Jurkat, Clone E6-1 (cell line): ENCODE results near the gene PAPSS2.

Source experiments
- DNase-seq: peaks from one replicate; pipeline ENCODE4 v3.0.0-alpha.2; 2011; ENCODE audit warnings: low read depth, low spot score
- H3K4me3 ChIP-seq: 2 replicates; pipeline ENCODE4 v1.5.1; 2011; ENCODE audit warnings: mild to moderate bottlenecking, low read length, control low read depth, moderate library complexity

PAPSS2 gene

DNA sequence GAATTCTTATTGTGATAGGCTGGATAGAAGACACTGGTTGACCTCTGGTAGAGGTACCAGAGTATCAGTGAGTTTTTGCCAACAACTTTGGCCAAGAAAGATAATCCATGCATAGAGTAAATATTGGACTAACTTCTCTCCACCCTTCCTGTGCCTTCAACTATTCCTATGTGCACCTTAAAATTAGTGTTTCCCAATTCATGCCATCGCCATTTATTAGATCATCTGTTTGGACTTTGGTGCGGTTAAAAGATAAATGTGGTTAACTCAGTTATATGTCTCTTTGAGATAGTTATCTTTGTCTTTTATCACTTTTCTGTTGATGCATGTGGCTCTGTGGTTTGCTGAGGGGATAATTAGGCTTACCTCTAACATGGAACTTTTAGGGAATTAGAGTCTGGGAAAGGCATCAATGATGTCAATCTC lies 4.6 kb downstream of the PAPSS2 start:
- no peak for DNase-seq
- H3K4me3 ChIP-seq = no peak overlapping the region

DNA sequence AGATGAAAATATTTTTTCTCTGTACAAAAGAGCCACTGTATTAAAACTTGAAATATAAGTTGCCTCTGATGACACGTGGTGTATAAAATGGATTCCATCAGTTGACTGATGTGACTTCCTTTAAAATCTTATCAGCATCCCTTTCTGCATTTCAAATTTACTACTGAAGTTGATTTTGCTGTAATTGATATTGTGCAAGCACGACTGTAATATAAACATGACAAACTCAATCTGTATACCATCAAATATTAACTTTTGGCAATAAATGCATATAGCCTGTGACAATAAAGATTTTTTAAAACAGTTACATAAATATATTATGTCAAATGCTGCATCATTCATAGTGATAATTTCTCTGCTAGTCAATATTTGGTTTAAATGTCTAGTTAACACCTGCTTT lies 7.8 kb downstream of the PAPSS2 start:
- no peak overlapping the region for H3K4me3 ChIP-seq
- no peak for DNase-seq

DNA sequence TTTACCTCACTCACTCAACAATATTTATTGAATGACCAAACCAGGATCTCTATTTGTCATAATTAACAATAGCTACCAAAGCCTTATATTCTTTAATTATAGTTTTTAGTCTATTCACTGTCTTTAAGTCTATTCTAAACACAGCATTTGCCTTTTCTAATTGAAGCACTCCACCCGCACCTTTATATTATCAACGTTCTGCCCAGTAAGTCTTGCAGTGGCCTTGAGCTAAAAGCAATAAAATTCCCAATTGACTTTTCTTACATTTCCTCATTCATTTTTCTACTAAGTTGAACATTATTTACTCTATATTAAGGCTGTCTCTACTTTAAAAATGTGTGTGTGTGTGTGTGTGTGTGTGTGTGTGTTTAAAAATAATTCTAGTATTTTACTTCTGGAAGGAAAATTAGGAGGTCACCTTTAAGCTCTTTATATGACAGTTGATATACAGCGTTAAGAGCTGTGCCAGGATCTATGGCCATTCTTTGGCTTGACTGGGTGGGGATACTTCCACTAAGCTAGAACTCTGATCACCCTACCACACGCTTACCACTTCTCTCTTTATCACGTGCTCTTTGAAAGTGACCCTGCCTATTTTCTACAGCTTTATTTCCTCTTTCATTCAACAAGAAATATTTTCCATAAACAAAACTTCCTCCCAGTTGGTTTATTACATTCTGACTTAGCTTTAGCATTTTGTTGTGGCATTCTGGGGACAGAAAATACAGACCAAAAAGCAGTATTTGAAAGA lies 8.8 kb downstream of the PAPSS2 start:
- DNase-seq = no peak
- H3K4me3 ChIP-seq = no peak overlapping the region

DNA sequence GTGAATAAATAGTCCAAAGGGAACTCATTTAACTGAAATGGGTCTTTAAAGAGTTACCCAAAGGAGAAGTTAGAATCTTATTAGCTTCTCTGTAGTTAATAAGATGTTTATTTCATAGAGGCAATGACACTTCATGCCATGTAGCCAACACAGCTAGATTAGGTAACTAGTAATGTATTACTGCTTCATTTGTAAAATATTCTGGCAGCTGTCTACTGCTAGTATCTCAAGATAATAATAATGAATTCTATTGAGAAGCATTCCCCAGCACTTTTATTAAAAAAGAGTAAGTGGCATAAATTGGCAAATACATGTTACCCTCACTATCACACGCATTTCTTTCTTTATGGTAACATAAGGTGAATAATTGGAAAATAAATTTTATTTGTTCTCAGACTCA lies 10.1 kb downstream of the PAPSS2 start:
- no peak overlapping the region for H3K4me3 ChIP-seq
- DNase-seq = no peak

DNA sequence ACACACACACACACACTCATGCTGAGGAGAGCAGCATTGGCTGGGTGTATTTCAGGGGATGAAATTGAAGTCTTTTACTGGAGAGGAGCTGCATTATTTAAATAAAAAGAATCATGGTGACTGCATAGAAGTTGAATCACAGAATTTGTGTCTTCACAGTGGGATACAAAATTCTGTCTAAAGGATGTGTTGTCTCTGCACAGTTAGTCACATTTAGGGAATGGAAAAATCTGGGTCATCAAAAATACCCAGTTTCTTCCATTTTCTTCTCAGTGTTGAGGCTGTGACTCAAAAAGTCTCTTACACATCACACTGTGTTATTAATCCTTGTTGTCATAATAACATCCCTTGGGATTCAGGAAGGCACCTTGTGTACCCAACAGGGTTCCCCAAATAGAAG lies 10.9 kb downstream of the PAPSS2 start:
- no peak overlapping the region for H3K4me3 ChIP-seq
- DNase-seq = no peak

DNA sequence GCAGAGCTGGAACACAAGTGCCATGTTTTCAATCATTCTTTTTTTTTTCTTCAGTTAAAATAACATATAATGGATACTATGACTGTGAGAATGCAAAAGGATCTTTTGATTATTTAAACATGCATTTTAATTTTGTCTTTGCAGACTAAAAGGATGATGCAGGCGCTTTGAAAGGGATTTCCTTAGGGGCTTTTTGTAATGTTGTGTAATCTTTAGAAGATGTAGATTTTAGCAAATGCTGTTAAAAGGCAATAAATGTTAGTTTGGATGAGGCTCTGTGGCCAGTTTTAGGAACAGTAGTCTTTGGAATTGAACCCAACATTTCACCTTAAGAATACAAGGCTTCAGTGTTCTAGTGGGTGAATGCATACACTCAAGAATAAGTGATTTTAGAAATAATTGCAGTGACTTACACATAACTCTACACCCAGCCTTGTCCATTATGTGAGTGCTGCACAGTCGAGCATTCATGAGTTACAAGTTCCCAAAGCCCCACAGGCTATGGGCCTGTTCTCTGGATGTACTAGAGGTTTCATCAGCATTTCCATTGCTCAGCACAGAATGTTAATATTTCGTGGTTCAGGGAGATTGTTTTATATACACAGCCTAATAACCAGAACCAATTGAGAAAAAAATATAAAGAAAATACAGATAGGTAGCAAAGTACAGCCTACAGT lies 11.6 kb downstream of the PAPSS2 start:
- H3K4me3 ChIP-seq = no peak overlapping the region
- DNase-seq = no peak

DNA sequence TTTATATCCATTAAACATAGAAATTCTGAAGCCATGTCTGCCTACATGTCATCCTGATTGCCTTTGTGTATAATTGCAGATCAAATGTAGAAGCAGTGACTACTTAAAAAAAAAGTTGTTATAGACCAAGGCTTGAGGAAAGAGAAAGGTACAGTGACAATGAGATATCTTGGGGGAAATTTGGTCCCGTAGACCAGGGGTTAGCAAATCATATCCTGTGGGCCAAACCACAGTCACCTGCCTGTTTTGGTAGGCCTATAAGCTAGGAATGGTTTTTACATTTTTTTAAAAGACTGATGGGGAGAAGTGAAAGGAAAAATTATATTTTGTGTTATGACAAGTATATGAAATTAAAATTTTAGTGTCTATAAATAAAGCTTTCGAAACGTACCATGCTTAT lies 12.9 kb downstream of the PAPSS2 start:
- DNase-seq = peak; percentile 25
- H3K4me3 ChIP-seq = no peak overlapping the region

DNA sequence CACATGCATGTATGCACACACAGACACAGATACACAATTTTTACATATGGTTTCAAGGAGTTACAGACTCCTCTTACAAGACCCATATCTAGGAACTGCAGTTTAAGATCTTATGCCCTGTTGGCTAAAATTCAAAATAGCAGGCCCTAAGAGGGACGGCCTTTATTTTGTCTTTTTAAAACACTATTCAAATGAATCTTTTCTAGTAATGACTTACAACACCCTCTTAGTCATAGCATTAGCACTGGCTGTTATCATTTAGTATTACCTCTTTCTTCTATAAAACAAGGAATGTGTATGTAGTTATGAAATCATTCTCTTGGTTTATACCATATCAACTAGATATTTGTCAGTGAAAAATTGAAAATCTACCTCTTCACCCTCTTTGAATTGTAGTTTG lies 15.3 kb downstream of the PAPSS2 start:
- H3K4me3 ChIP-seq = no peak overlapping the region
- no peak for DNase-seq

DNA sequence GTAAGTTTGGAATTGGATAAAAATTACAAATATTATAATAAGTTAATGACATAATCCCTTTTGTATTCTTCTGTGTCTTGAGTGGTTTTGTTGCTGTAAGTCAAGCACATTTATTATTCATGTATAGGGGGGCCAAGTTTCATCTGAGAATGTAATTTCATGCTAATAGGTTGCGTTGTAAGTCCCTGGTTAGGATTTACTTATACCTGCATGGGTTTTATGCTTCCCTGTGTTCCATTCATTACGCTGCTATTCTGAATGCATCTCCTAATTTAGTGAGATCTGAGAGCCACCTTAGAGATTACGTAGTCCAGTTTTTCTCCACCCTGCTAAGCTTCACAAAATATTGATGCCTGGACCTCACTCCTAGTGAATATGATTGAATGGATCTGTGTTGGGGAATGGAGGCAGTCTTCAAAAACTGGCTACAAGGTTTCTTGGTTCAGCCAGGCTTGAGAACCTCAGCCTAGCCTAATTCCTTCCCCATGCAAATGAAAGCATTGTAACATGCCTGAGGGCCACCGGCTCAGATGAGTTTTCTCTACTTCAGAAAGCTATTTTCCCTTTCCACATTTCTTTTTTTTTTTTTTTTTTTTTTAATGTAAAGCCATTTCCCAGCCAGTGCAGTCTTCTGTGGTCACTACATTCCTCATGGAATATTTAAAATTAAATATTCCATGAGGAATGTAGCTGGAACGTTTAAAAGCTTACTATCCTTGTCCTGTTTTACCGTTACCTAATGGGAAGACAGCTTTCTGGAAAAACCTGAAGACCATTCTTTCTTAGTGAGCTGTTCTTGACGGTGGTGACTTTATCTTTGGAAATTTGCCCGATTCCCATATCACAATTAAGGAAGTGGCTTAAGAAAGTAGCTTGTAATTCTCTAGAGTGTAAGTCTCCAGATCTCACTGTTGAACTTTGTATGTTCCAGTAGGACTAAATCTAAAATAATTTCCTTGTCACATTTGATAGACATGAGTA lies 16.0 kb downstream of the PAPSS2 start:
- no peak overlapping the region for H3K4me3 ChIP-seq
- no peak for DNase-seq

DNA sequence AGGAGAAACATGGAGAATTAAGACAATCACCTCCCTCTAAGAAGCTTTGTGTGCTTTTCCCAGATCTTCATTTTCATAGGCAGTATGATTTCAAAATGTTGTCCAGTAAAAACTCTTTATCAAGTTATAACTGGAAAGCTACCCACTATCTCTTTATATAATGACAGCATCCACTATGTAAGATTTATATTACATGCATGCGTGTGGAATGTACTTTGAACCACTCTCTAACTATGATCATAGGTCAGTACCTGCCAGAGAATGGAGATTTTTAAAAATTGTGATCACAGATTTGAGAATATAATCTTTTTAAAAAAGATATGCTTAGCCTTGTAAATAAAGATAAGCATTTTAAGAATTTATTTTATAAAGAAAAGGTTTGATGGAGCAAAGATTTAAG lies 17.9 kb downstream of the PAPSS2 start:
- DNase-seq = no peak
- no peak overlapping the region for H3K4me3 ChIP-seq

DNA sequence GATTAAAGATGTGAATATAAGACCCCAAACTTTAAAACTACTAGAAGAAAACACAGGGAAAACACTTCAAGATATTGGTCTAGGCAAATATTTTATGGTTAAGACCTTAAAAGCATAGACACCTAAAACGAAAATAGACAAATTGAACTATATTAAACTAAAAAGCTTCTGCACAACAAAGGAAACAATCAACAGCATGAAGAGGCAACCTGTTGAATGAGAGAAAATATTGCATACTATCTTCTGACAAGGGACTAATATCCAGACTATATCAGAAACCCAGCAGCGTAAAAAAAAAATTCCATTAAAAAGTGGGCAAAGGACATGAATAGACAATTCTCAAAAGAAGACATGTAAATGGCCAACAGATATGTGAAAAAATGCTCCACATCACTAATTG lies 18.6 kb downstream of the PAPSS2 start:
- H3K4me3 ChIP-seq = no peak overlapping the region
- DNase-seq = no peak

DNA sequence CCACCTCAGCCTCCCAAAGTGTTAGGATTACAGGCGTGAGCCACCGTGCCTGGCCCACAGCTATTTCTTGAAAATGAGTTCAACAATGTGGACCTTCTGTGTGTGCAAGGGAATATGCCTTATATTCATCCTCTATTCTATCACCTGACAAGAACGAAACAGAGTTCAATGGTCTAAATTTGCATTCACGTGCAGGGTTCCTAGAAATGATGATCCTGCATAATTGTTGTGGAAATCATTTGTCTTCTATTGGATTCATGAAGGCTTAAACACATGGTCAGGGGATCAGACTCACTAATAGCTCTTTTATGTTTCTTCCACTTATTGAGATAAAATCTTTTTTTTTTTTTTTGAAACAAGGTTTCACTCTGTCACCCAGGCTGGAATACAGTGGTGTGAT lies 23.7 kb downstream of the PAPSS2 start:
- no peak overlapping the region for H3K4me3 ChIP-seq
- no peak for DNase-seq

DNA sequence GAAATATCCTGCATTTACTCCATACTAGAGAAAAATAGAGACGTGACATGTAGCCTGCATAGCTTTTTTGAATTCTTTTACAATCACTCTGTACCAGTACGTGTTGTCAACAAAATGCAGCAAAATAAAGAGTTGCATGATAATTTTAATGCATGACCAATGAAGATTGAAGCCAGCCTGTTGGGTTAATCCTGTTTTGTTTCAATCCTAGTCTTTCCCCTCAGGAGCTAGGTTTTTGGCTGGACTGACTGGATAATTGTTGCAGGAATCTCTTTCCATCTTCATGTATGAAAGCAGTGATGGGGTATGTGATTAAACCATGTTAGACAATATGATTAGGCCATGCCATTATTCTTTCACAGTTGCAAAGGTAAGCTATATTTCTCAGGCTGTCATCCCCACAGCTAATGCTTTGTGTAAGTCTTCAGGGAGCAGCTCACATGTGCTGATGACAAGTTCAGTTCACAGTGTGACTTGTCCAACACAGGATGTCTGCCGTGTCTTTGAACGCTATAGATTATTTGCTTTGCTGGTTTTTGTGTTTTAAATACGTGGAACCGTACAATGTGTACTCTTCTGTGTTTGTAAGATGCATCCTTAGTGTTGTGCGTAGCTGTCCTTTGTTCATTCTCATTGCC lies 24.4 kb downstream of the PAPSS2 start:
- DNase-seq = no peak
- H3K4me3 ChIP-seq = no peak overlapping the region

DNA sequence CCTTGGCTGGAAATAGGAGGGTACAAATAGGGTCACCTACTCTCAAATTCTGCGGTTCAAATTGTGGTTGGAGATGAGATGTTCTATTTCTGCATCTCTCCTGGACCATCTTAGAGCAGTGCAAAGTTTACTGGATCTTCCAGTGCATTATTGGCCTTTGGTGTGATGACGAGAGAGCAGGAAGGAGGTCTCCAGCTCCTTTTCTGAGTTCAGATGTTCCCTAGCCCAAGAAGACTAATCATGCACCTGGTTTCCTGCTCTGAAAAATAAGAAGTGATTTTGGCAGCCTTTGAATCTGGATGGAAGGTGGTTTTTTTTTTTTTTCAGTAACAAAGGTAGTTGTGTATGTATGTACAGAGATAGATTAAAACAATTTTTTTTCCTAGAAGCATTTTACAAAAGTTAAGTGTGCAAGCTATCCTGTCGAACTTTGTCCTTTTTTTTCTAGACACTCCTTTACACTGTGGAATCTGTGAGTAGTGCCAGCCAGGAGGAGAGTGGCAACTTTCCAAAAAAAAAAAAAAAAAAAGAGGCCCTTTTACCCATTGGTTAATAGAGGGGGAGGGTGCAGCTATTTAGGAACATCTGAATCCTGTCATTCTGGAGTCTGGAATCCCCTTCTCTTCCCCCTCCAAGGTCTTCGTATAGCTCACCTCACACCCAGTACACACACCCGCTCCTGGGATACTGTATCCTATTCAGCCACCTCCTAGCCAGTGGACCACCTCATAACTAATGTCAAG lies 26.3 kb downstream of the PAPSS2 start:
- no peak for DNase-seq

DNA sequence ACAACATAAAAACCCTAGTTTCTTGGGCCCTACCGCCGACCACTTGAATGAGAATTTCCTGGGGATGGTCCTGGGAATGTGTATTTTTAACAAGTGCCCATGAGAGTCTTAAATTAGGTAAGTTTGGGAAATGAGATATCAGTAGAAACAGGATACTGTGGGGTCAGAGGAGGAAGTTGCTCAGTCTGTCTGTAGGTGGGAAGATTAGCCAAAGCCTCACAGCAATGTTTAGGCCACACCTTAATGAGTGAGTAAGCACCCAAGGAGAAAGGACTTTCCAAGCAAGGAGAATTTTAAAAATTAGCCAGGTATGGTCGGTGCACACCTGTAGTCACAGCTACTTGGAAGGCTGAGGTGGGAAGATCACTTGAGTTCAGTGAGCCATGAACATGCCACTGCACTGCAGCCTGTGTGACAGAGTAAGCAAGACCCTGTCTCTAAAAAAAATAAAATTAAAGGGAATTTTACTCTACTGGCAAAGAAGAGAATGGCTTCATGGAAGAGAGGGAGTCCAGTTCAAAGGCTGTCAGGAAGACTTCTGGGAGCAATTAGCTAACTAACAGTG lies 31.9 kb downstream of the PAPSS2 start:
- no peak for DNase-seq
- no peak overlapping the region for H3K4me3 ChIP-seq

More for the DNA sequence above, 26.3 kb downstream of the PAPSS2 start:
- H3K4me3 ChIP-seq = no peak overlapping the region

DNA sequence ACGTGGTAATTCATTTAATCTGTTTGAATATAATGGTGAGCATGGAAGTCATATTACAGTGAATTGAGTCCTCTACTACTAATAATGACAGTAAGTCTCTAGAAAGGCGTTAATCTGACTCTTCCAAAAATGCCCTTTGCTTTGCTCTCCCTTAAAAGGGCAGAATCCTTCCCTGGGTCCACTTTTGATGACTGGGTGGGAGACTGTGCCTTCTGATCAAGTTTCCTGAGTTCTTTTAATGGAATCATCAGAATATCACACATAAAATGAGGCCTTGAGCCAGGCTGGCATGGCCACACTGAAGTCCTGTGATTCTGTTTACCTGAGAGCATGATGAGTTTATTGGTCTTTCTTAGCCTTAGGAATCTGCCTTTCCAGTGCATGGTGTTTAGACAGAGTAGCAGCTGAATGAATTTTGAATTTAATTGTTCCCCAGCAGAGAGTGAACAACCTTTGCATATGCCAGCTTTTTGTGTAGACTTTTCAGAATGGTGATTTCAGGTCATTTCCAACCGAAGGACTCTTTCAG lies 33.3 kb downstream of the PAPSS2 start:
- DNase-seq = no peak
- H3K4me3 ChIP-seq = no peak overlapping the region

DNA sequence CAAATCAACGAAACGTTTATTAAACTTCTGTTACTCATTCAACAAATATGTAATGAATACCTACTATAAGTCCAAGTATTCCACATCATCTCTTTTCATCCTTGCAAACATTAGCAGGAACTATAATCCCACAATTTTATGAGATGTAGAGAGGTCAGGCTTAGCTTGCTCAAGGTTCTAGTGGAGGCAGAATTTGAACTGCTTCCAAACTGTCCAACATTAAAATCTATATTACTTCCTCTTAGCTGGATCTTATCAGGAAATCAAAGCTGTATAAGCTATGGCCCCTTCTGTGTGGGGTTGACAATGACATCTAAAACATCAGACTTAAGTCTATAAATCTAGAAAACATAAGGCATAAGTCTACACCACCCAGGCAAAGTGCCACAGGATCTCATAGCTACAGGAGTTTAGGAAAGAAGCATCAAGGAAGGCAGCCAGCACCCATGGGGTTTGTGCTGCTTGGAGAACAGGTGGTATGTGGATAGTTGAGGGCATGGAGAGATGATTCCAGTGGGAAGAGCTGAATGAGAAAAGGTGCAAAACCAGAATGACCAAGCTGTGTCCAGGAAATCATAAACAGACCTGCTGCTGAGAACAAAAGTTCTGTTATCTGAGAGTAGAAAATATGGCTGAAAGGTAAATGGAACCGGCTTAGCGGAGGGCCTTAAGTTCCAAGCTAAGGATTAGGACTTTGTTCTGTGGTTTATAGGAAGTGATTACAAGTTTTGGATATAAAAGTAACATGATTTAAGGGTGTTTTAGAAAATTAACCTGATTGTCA lies 34.5 kb downstream of the PAPSS2 start:
- H3K4me3 ChIP-seq = no peak overlapping the region
- no peak for DNase-seq
